GM12878 (cell line): ENCODE measurements around the gene SLC17A7. TPM values are rescaled to one million over a fixed set of nuclear protein-coding genes. Genes with fewer than 3 reads are reported as not detected.

Source experiments
- ATAC-seq: fragments of 200-7000 bp; cut with Tn5 transposase; 3 replicates; pipeline ENCODE4 v1.9.1; 2020; ENCODE audit warnings: mild to moderate bottlenecking, moderate library complexity
- BruUV-seq: library from RNA; stranded (reverse); fragments of 400-500 nt; replicated peaks from 2 replicates; lab custom pipeline; 2021; lab: Mats Ljungman, UMichigan
- CTCF ChIA-PET: fragments of 300-600 bp; sonication (Branson Sonifier 250); formaldehyde crosslinking; extraction: SDS; loops from one replicate; lab custom pipeline; 2021; ENCODE audit warnings: inconsistent platforms; lab: Yijun Ruan, JAX
- POLR2A ChIA-PET: fragments of 350-600 bp; formaldehyde crosslinking; extraction: SDS; loops from one replicate; lab custom pipeline; 2021; ENCODE audit warnings: inconsistent platforms; lab: Charles Lee
- RAD21 ChIA-PET: fragments of 300-600 bp; sonication (Branson Sonifier 250); formaldehyde crosslinking; loops from one replicate; lab custom pipeline; 2023; ENCODE audit warnings: antibody characterized with exemption; ENCODE audit not compliant: unreplicated experiment; lab: Charles Lee
- SMC1A ChIA-PET: fragments of 300-600 bp; sonication (Branson Sonifier 250); formaldehyde crosslinking; loops from one replicate; lab custom pipeline; 2023; ENCODE audit not compliant: unreplicated experiment, uncharacterized antibody; lab: Charles Lee
- DNase-seq: peaks from one replicate; pipeline ENCODE4 v3.0.0-alpha.2; 2011; ENCODE audit warnings: low read depth, low spot score
- FAIRE-seq: peaks from 3 replicates; lab custom pipeline; 2011; peaks lifted over from hg19 to GRCh38; lab: Jason Lieb, UNC
- H2AFZ ChIP-seq: 2 replicates; pipeline ENCODE4 v1.6.0; 2011; ENCODE audit warnings: low read depth, low read length, control low read depth; ENCODE audit not compliant: control insufficient read depth
- H3K27ac ChIP-seq: 2 replicates; pipeline ENCODE4 v1.5.1; 2011; ENCODE audit warnings: control low read depth; ENCODE audit not compliant: control insufficient read depth, insufficient read depth
- H3K27me3 ChIP-seq, 2 experiments: replicated peaks in 1 of 2; 2 replicates each; pipeline versions ENCODE4 v1.6.0 to v1.6.1; 2011; ENCODE audit warnings: low read length in 1 of 2; ENCODE audit not compliant: control insufficient read depth in 2 of 2, insufficient read depth in 2 of 2
- H3K36me3 ChIP-seq, 2 experiments: 2 replicates each; pipeline ENCODE4 v1.5.1; 2011; ENCODE audit warnings: low read length in 1 of 2; ENCODE audit not compliant: control insufficient read depth in 2 of 2, insufficient read depth in 2 of 2
- H3K4me1 ChIP-seq: 2 replicates; pipeline ENCODE4 v1.6.1; 2011; ENCODE audit warnings: mild to moderate bottlenecking, low read length, moderate library complexity, mixed read lengths; ENCODE audit not compliant: control insufficient read depth, insufficient read depth
- H3K4me2 ChIP-seq: 2 replicates; pipeline ENCODE4 v1.6.0; 2011; ENCODE audit warnings: control low read depth; ENCODE audit not compliant: control insufficient read depth, insufficient read depth
- H3K4me3 ChIP-seq: fragments of 200-600 bp; sonication (generic); 2 replicates; pipeline ENCODE4 v1.5.1; 2016
- H3K79me2 ChIP-seq: 2 replicates; pipeline ENCODE4 v1.6.0; 2011; ENCODE audit warnings: low read length; ENCODE audit not compliant: control insufficient read depth, insufficient read depth
- H3K9ac ChIP-seq: 2 replicates; pipeline ENCODE4 v1.8.0; 2011; ENCODE audit warnings: low read length, control low read depth, mixed read lengths; ENCODE audit not compliant: control insufficient read depth, insufficient read depth
- H3K9me3 ChIP-seq: replicated peaks from 3 replicates; pipeline ENCODE4 v1.5.1; 2011; ENCODE audit warnings: mild to moderate bottlenecking, low read length; ENCODE audit not compliant: control insufficient read depth, insufficient read depth
- H4K20me1 ChIP-seq: 2 replicates; pipeline ENCODE4 v1.6.0; 2011; ENCODE audit not compliant: control insufficient read depth, insufficient read depth
- ATF3 ChIP-seq: IDR thresholded peaks from 2 replicates; pipeline ENCODE4 v1.6.1; 2011; ENCODE audit warnings: low read depth, mild to moderate bottlenecking, low read length, moderate library complexity, borderline replicate concordance; ENCODE audit errors: extremely low read depth
- BACH1 ChIP-seq: fragments of 450-650 bp; IDR thresholded peaks from 2 replicates; pipeline ENCODE4 v1.6.1; 2017; ENCODE audit warnings: mild to moderate bottlenecking, borderline replicate concordance
- CUX1 ChIP-seq: IDR thresholded peaks from 2 replicates; pipeline ENCODE4 v1.6.1; 2012; ENCODE audit warnings: improper control_type of control experiment, low read depth, low read length; ENCODE audit not compliant: insufficient replicate concordance
- E2F4 ChIP-seq: IDR thresholded peaks from 2 replicates; pipeline ENCODE4 v1.6.1; 2012; ENCODE audit warnings: low read depth, low read length, improper control_type of control experiment
- FOXM1 ChIP-seq: IDR thresholded peaks from 2 replicates; pipeline ENCODE4 v1.6.1; 2012; ENCODE audit warnings: low read depth, mild to moderate bottlenecking, inconsistent platforms, low read length, moderate library complexity
- IRF4 ChIP-seq: IDR thresholded peaks from 2 replicates; pipeline ENCODE4 v1.6.1; 2011; ENCODE audit warnings: low read depth, low read length
- MEF2B ChIP-seq: fragments of 450-650 bp; IDR thresholded peaks from 2 replicates; pipeline ENCODE4 v1.6.1; 2018; ENCODE audit warnings: mild to moderate bottlenecking, moderate library complexity; ENCODE audit not compliant: partially characterized antibody, poor library complexity, severe bottlenecking
- MTA3 ChIP-seq: IDR thresholded peaks from 2 replicates; pipeline ENCODE4 v1.6.1; 2012; ENCODE audit warnings: low read length, inconsistent platforms, borderline replicate concordance
- MYB ChIP-seq: fragments of 150-350 bp; IDR thresholded peaks from 2 replicates; pipeline ENCODE4 v1.6.1; 2014; ENCODE audit warnings: mild to moderate bottlenecking, low read depth, low read length, borderline replicate concordance
- NR2C2 ChIP-seq: IDR thresholded peaks from 2 replicates; pipeline ENCODE4 v1.6.1; 2011; ENCODE audit warnings: borderline replicate concordance, low read depth; ENCODE audit not compliant: control insufficient read depth, insufficient read length
- RUNX3 ChIP-seq: IDR thresholded peaks from 2 replicates; pipeline ENCODE4 v1.6.1; 2012; ENCODE audit warnings: low read length, inconsistent platforms
- STAT1 ChIP-seq: fragments of 450-650 bp; conservative IDR thresholded peaks from 2 replicates; pipeline ENCODE4 v1.6.1; 2014; ENCODE audit warnings: antibody characterized with exemption, mild to moderate bottlenecking
- SUPT20H ChIP-seq: IDR thresholded peaks from 2 replicates; pipeline ENCODE4 v1.6.1; 2011; ENCODE audit warnings: low read depth, mild to moderate bottlenecking, low read length, moderate library complexity, borderline replicate concordance; ENCODE audit not compliant: control insufficient read depth
- ZBTB33 ChIP-seq: fragments of 450-650 bp; IDR thresholded peaks from 2 replicates; pipeline ENCODE4 v1.6.1; 2017; ENCODE audit warnings: mild to moderate bottlenecking
- ZNF384 ChIP-seq: IDR thresholded peaks from 2 replicates; pipeline ENCODE4 v1.6.1; 2012; ENCODE audit warnings: low read depth, mild to moderate bottlenecking, low read length, improper control_type of control experiment, borderline replicate concordance
- WGBS: methylation state at CpG from one replicate; pipeline ENCODE4 v1.1.6; 2016; ENCODE audit warnings: low lambda C conversion rate; ENCODE audit not compliant: insufficient replicate concordance, insufficient coverage; ENCODE audit errors: missing lambda C conversion rate; 5-methylcytosine and 5-hydroxymethylcytosine counted together
- in situ Hi-C: fragments of 300-500 bp; cut with MboI; formaldehyde crosslinking; loops from 9 replicates; pipeline ENCODE4 v1.14.3; 2018; ENCODE audit warnings: mixed read lengths
- intact Hi-C: fragments of 100-400 bp; cut with micrococcal nuclease; formaldehyde crosslinking; loops from one replicate; pipeline ENCODE4 v1.14.2; 2022; ENCODE audit not compliant: unreplicated experiment
- polyA plus RNA-seq, 11 experiments: library from polyadenylated mRNA; depleted of rRNA in 4 of 11; unstranded in 6 of 11; stranded (reverse) in 5 of 11; fragments of >200 nt; fragmentation: Nextera tagmentation in 4 of 11; fragmentation: Illumina TruSeq in 1 of 11; extraction: Ambion mirVana in 4 of 11; extraction: Trizol in 1 of 11; gene quantifications; 1 replicate in 1 of 11; 2 replicates in 10 of 11; pipeline versions ENCODE4 v1.2.1 to v1.2.3, GENCODE V29; 2011 to 2016; ENCODE audit warnings: inconsistent platforms in 2 of 11, missing spikeins in 2 of 11, low read depth in 1 of 11
- total RNA-seq, 4 experiments: library from RNA; depleted of rRNA in 3 of 4; stranded (reverse); fragments of >200 nt in 3 of 4; fragmentation: Illumina TruSeq in 1 of 4; extraction: Trizol in 1 of 4; gene quantifications; 2 replicates each; pipeline versions ENCODE4 v1.2.1 to v1.2.3, GENCODE V29; 2013 to 2021

The SLC17A7 gene
- total and polyA plus RNA-seq, 10 of the 15 experiments (the other 5 are each of a cell fraction or from before 2014, with no cell fraction given), result 0.03 to 0.24 (median 0.06) TPM; not detected in 6

GRCh38 chr19:49479975-49480628, 38.8 kb upstream of the SLC17A7 start:
- ChIA-PET POLR2A (interaction anchor here (0.7 kb wide), 1 partner anchor 666 kb away, joined by 3 read pairs; no protein-coding TSS in a partner anchor), SMC1A (no interaction called here), CTCF (no interaction called here), RAD21 (no interaction called here)
- H3K4me2 ChIP-seq, result no peak overlapping the region
- in situ Hi-C loops (no loop called here), intact Hi-C loops (no loop called here)
- H3K27me3 ChIP-seq, result no peaks in the 10 kb centered on the region
- no TSS peak for BruUV-seq
- FAIRE-seq, result no peak
- DNase-seq, result no peak
- H4K20me1 ChIP-seq, result no peaks in the 10 kb centered on the region
- H3K4me1 ChIP-seq, result no peaks in the 10 kb centered on the region
- no peaks in the 10 kb centered on the region for H3K9me3 ChIP-seq
- no peak overlapping the region for H3K27ac ChIP-seq
- H3K36me3 ChIP-seq, result no peaks in the 10 kb centered on the region
- no peaks in the 10 kb centered on the region for H3K79me2 ChIP-seq
- H3K4me3 ChIP-seq, result no peak overlapping the region
- H3K9ac ChIP-seq, result no peak overlapping the region
- no peak overlapping the region for H2AFZ ChIP-seq
- ATAC-seq, result no peak
- 91% methylated on average over 11 of the region's 14 CpGs for WGBS
- TF ChIP-seq CUX1, result no peak
- TF ChIP-seq MYB, result no peak
- no peak for TF ChIP-seq NR2C2
- no peak for TF ChIP-seq ZBTB33
- TF ChIP-seq BACH1, result no peak
- TF ChIP-seq SUPT20H, result no peak
- no peak for TF ChIP-seq ZNF384
- TF ChIP-seq ATF3, result no peak
- no peak for TF ChIP-seq MTA3
- TF ChIP-seq STAT1, result no peak
- TF ChIP-seq MEF2B, result no peak
- TF ChIP-seq FOXM1, result no peak
- no peak for TF ChIP-seq E2F4
- no peak for TF ChIP-seq IRF4
- TF ChIP-seq RUNX3, result no peak
